H1 (cell line): ENCODE data around the gene GPR141. TPM values are rescaled to one million over a fixed set of nuclear protein-coding genes. Genes with fewer than 3 reads are reported as not detected.

Experiments
- CTCF ChIA-PET: fragments of 300-600 bp; sonication (Branson Sonifier 250); formaldehyde crosslinking; loops from one replicate; lab custom pipeline; 2021; ENCODE audit not compliant: partially characterized antibody; lab: Charles Lee
- POLR2A ChIA-PET: fragments of 300-600 bp; sonication (Branson Sonifier 250); formaldehyde crosslinking; loops from one replicate; lab custom pipeline; 2021; ENCODE audit warnings: inconsistent platforms; ENCODE audit not compliant: partially characterized antibody; lab: Charles Lee
- DNase-seq, 2 experiments: peaks; one replicate each; pipeline versions ENCODE4 v3.0.0 to v3.0.0-alpha.2; 2010 to 2022; ENCODE audit warnings: low spot score in 2 of 2, low read depth in 1 of 2, mixed read lengths in 1 of 2
- FAIRE-seq: peaks from 2 replicates; lab custom pipeline; 2011; peaks lifted over from hg19 to GRCh38; lab: Jason Lieb, UNC
- H2AFZ ChIP-seq: 2 replicates; pipeline ENCODE4 v1.8.1; 2012; ENCODE audit warnings: low read length, inconsistent platforms
- H2AK5ac ChIP-seq: 2 replicates; pipeline ENCODE4 v1.6.1; 2013; ENCODE audit warnings: low read depth, low read length
- H2BK120ac ChIP-seq: replicated peaks from 2 replicates; pipeline ENCODE3; 2013; ENCODE audit warnings: low read depth, low read length, inconsistent platforms
- H2BK12ac ChIP-seq: 2 replicates; pipeline ENCODE4 v1.6.1; 2013; ENCODE audit warnings: low read depth, low read length
- H2BK15ac ChIP-seq: 2 replicates; pipeline ENCODE4 v1.6.1; 2013; ENCODE audit warnings: low read length
- H2BK20ac ChIP-seq: 2 replicates; pipeline ENCODE4 v1.6.1; 2013; ENCODE audit warnings: low read length
- H2BK5ac ChIP-seq: 2 replicates; pipeline ENCODE4 v1.6.1; 2013; ENCODE audit warnings: low read depth, low read length
- H3K14ac ChIP-seq: 2 replicates; pipeline ENCODE4 v1.6.1; 2013; ENCODE audit warnings: inconsistent platforms; ENCODE audit not compliant: insufficient read length
- H3K18ac ChIP-seq: 2 replicates; pipeline ENCODE4 v1.6.1; 2013; ENCODE audit warnings: low read length; ENCODE audit errors: extremely low read depth
- H3K23ac ChIP-seq: 2 replicates; pipeline ENCODE4 v1.6.1; 2013; ENCODE audit warnings: inconsistent platforms; ENCODE audit not compliant: insufficient read length
- H3K23me2 ChIP-seq: 2 replicates; pipeline ENCODE4 v1.6.1; 2013; ENCODE audit warnings: low read depth, low read length
- H3K27ac ChIP-seq: 2 replicates; pipeline ENCODE4 v1.6.1; 2011; ENCODE audit warnings: low read depth, low read length, inconsistent platforms
- H3K27me3 ChIP-seq, 4 experiments: replicated peaks in 1 of 4; 1 replicate in 1 of 4; 2 replicates in 3 of 4; pipeline versions ENCODE4 v1.6.1 to v1.8.1; 2011 to 2013; ENCODE audit warnings: low read length in 3 of 4, mild to moderate bottlenecking in 3 of 4, inconsistent platforms in 2 of 4, mixed read lengths in 2 of 4, moderate library complexity in 1 of 4; ENCODE audit not compliant: control insufficient read depth in 3 of 4, insufficient read depth in 3 of 4; ENCODE audit errors: extremely low read depth in 1 of 4
- H3K36me3 ChIP-seq, 4 experiments: 2 replicates each; pipeline versions ENCODE4 v1.6.1 to v1.8.1; 2011 to 2013; ENCODE audit warnings: mild to moderate bottlenecking in 4 of 4, low read length in 3 of 4, moderate library complexity in 2 of 4, control low read depth in 1 of 4, inconsistent platforms in 1 of 4; ENCODE audit not compliant: insufficient read depth in 4 of 4, control insufficient read depth in 2 of 4
- H3K4ac ChIP-seq: replicated peaks from 2 replicates; pipeline ENCODE3; 2013; ENCODE audit warnings: low read length, low read depth, mixed read lengths, inconsistent platforms; ENCODE audit not compliant: insufficient read length
- H3K4me1 ChIP-seq, 4 experiments: replicated peaks in 1 of 4; 1 replicate in 1 of 4; 2 replicates in 3 of 4; pipeline versions ENCODE4 v1.6.1 to v1.8.1; 2011 to 2013; ENCODE audit warnings: low read length in 3 of 4, inconsistent platforms in 2 of 4, mixed read lengths in 1 of 4; ENCODE audit not compliant: insufficient read depth in 4 of 4, control insufficient read depth in 3 of 4
- H3K4me2 ChIP-seq, 2 experiments: 2 replicates each; pipeline versions ENCODE4 v1.6.1 to v1.8.1; 2011 to 2013; ENCODE audit warnings: low read depth in 2 of 2, low read length in 2 of 2, control low read depth in 1 of 2, inconsistent platforms in 1 of 2, mild to moderate bottlenecking in 1 of 2; ENCODE audit not compliant: insufficient read depth in 1 of 2
- H3K4me3 ChIP-seq, 4 experiments: fragments of 200-600, 300-600 bp in 1 of 4; sonication (generic), shearing (Covaris generic), sonication (Bioruptor Twin) in 1 of 4; 2 replicates each; pipeline versions ENCODE4 v1.5.1 to v1.8.1; 2011 to 2016; ENCODE audit warnings: low read length in 4 of 4, low read depth in 3 of 4, control low read depth in 2 of 4, inconsistent platforms in 2 of 4, mild to moderate bottlenecking in 2 of 4, mixed read lengths in 1 of 4, moderate library complexity in 1 of 4; ENCODE audit not compliant: insufficient read depth in 2 of 4; ENCODE audit errors: extremely low read depth in 1 of 4
- H3K56ac ChIP-seq: replicated peaks from 2 replicates; pipeline ENCODE3; 2013; ENCODE audit warnings: low read depth, mild to moderate bottlenecking, mixed read lengths, low read length, inconsistent platforms; ENCODE audit not compliant: insufficient read length
- H3K79me1 ChIP-seq: 2 replicates; pipeline ENCODE4 v1.6.1; 2013; ENCODE audit warnings: low read depth, low read length, control low read depth
- H3K79me2 ChIP-seq, 2 experiments: 2 replicates each; pipeline versions ENCODE4 v1.6.1 to v1.8.1; 2012 to 2013; ENCODE audit warnings: low read length in 2 of 2, mild to moderate bottlenecking in 2 of 2, inconsistent platforms in 1 of 2; ENCODE audit not compliant: insufficient read depth in 2 of 2, control insufficient read depth in 1 of 2
- H3K9ac ChIP-seq, 4 experiments: replicated peaks in 1 of 4; 1 replicate in 1 of 4; 2 replicates in 3 of 4; pipeline versions ENCODE4 v1.6.1 to v1.8.1; 2011 to 2013; ENCODE audit warnings: low read depth in 3 of 4, low read length in 3 of 4, control low read depth in 2 of 4, mild to moderate bottlenecking in 2 of 4, moderate library complexity in 2 of 4, inconsistent platforms in 1 of 4; ENCODE audit errors: extremely low read depth in 1 of 4
- H3K9me3 ChIP-seq, 2 experiments: 2 replicates each; pipeline versions ENCODE4 v1.6.1 to v1.8.1; 2012 to 2013; ENCODE audit warnings: mild to moderate bottlenecking in 2 of 2, moderate library complexity in 2 of 2, control low read depth in 1 of 2, inconsistent platforms in 1 of 2, low read depth in 1 of 2, low read length in 1 of 2, mixed read lengths in 1 of 2; ENCODE audit not compliant: insufficient read depth in 2 of 2
- H4K20me1 ChIP-seq, 2 experiments: replicated peaks in 1 of 2; 2 replicates each; pipeline versions ENCODE3 to v1.8.1; 2011 to 2013; ENCODE audit warnings: inconsistent platforms in 2 of 2, low read length in 2 of 2, mild to moderate bottlenecking in 1 of 2; ENCODE audit not compliant: insufficient read depth in 2 of 2, control insufficient read depth in 1 of 2
- H4K5ac ChIP-seq: 2 replicates; pipeline ENCODE4 v1.6.1; 2013; ENCODE audit warnings: low read length, low read depth, mixed read lengths, inconsistent platforms; ENCODE audit not compliant: insufficient read length
- H4K8ac ChIP-seq: 2 replicates; pipeline ENCODE4 v1.8.0; 2013; ENCODE audit warnings: mild to moderate bottlenecking, moderate library complexity, low read length, inconsistent platforms; ENCODE audit not compliant: insufficient read depth; ENCODE audit errors: extremely low read depth
- H4K91ac ChIP-seq: replicated peaks from 2 replicates; pipeline ENCODE3; 2013; ENCODE audit warnings: low read length, mixed read lengths, inconsistent platforms; ENCODE audit not compliant: insufficient read length
- ASH2L ChIP-seq: fragments of 200-600, 300-600 bp; sonication (generic); IDR thresholded peaks from one replicate; pipeline ENCODE4 v1.7.1; 2017; ENCODE audit warnings: low read length
- CEBPB ChIP-seq: IDR thresholded peaks from 2 replicates; pipeline ENCODE4 v1.6.1; 2012; ENCODE audit warnings: low read depth, low read length
- CHD2 ChIP-seq: IDR thresholded peaks from 2 replicates; pipeline ENCODE4 v1.6.1; 2012; ENCODE audit warnings: low read length, improper control_type of control experiment
- EP300 ChIP-seq, 2 experiments: IDR thresholded peaks; 1 replicate in 1 of 2; 2 replicates in 1 of 2; pipeline ENCODE4 v1.6.1; 2011 to 2012; ENCODE audit warnings: low read depth in 2 of 2, low read length in 2 of 2, mild to moderate bottlenecking in 2 of 2, borderline replicate concordance in 1 of 2, inconsistent platforms in 1 of 2, moderate library complexity in 1 of 2
- WGBS, 2 experiments: shearing (Covaris generic) in 1 of 2; methylation state at CpG; one replicate each; pipeline versions ENCODE4 v1.1.6 to v1.1.7; 2013 to 2015; ENCODE audit warnings: low lambda C conversion rate in 2 of 2, mixed read lengths in 2 of 2, inconsistent platforms in 1 of 2, low coverage in 1 of 2, missing lambda C conversion rate in 1 of 2; ENCODE audit not compliant: insufficient replicate concordance in 2 of 2, insufficient coverage in 1 of 2, insufficient read length in 1 of 2; ENCODE audit errors: extremely low coverage in 1 of 2, missing lambda C conversion rate in 1 of 2; 5-methylcytosine and 5-hydroxymethylcytosine counted together
- polyA plus RNA-seq, 7 experiments: library from polyadenylated mRNA; depleted of rRNA in 3 of 7; stranded (reverse) in 5 of 7; unstranded in 2 of 7; fragments of >200 nt in 5 of 7; fragments of 200-250 nt in 2 of 7; gene quantifications; 1 replicate in 5 of 7; 2 replicates in 1 of 7; 4 replicates in 1 of 7; pipeline versions ENCODE4 v1.2.1 to v1.2.3, GENCODE V29; 2011 to 2013; ENCODE audit warnings: missing spikeins in 2 of 7, mixed read lengths in 2 of 7
- total RNA-seq: library from RNA; stranded (reverse); fragmentation: NEBNext Ultra II Directional; extraction: Animal tissue kit (Norgen Biotek cat#: 25700); gene quantifications from 2 replicates; pipeline ENCODE4 v1.2.1, GENCODE V29; 2021

The GPR141 gene
- total and polyA plus RNA-seq, 2 of the 8 experiments (the other 6 are each of a cell fraction or from before 2014, with no cell fraction given): 0.45 to 1.0 TPM

- H3K9ac ChIP-seq: no peak overlapping the region
- no peak overlapping the region for H3K56ac ChIP-seq
- H4K20me1 ChIP-seq: no peaks in the 10 kb centered on the region
- peaks cover 13 to 15% of the 10 kb centered on the region in 2 experiments for H3K9me3 ChIP-seq
- no peak for FAIRE-seq
- POLR2A ChIA-PET: no interaction called here
- H3K14ac ChIP-seq: no peak overlapping the region
- H4K91ac ChIP-seq: no peak overlapping the region
- no peak overlapping the region for H4K8ac ChIP-seq
- no peak overlapping the region for H3K23ac ChIP-seq
- no peak for DNase-seq
- no peaks in the 10 kb centered on the region for H3K4me1 ChIP-seq
- H2BK12ac ChIP-seq: no peak overlapping the region
- H2BK20ac ChIP-seq: no peak overlapping the region
- H3K36me3 ChIP-seq: no peaks in the 10 kb centered on the region; a peak in 1 of 8 replicates
- no peak overlapping the region for H3K4ac ChIP-seq
- no peaks in the 10 kb centered on the region for H3K79me1 ChIP-seq
- no peaks in the 10 kb centered on the region for H3K79me2 ChIP-seq
- no peaks in the 10 kb centered on the region for H3K27me3 ChIP-seq
- H3K18ac ChIP-seq: no peak overlapping the region
- no peak overlapping the region for H2BK15ac ChIP-seq
- no peak for TF ChIP-seq EP300 (IDR thresholded peaks at IDR 0.05; ENCODE audit: borderline replicate concordance in 1 of 2, low read depth in 2 of 2, low read length in 2 of 2)
- TF ChIP-seq CEBPB: no peak
- no peak for TF ChIP-seq CHD2
- no peak for TF ChIP-seq ASH2L
- TF ChIP-seq, all 59 proteins: peak for 0
- H2AFZ ChIP-seq: no peak overlapping the region
- no peak overlapping the region for H3K27ac ChIP-seq
- H2BK5ac ChIP-seq: no peak overlapping the region
- H3K23me2 ChIP-seq: no peaks in the 10 kb centered on the region
- H3K4me3 ChIP-seq: no peak overlapping the region
- CTCF ChIA-PET: interaction anchor here (0.7 kb wide), 1 partner anchor 1486 kb away, joined by 3 read pairs; no protein-coding TSS in a partner anchor
- no peak overlapping the region for H2AK5ac ChIP-seq
- H4K5ac ChIP-seq: no peak overlapping the region
- WGBS, 2 experiments: 70% methylated on average over 1 of the region's 1 CpG; no CpG with 5 or more reads in 1 of the 2 experiments
- no peak overlapping the region for H3K4me2 ChIP-seq
- no peak overlapping the region for H2BK120ac ChIP-seq
Measured at GRCh38 chr7:37771801-37772200, 88.2 kb downstream of the GPR141 start.
